Retinal pigment epithelial cell (primary cell): ENCODE measurements around the gene SMAD3.
A peak's percentile ranks its signal among the peaks of the same experiment; 100 is the strongest.

ENCODE experiments used
- DNase-seq: peaks from one replicate; pipeline ENCODE4 v3.0.0-alpha.2; 2010; ENCODE audit warnings: low read depth
- H3K4me3 ChIP-seq: 2 replicates; pipeline ENCODE4 v1.5.1; 2011; ENCODE audit warnings: mild to moderate bottlenecking, low read length, control low read depth, moderate library complexity
- CTCF ChIP-seq: conservative IDR thresholded peaks from 2 replicates; pipeline ENCODE4 v1.5.1; 2011; ENCODE audit warnings: low read depth, low read length, control low read depth, inconsistent platforms

SMAD3 gene

GRCh38 chr15:67105065-67105951, 39.9 kb downstream of the SMAD3 start:
- H3K4me3 ChIP-seq = no peak overlapping the region
- peak; percentile 24 for TF ChIP-seq CTCF
- peak; percentile 93 for DNase-seq

GRCh38 chr15:67105991-67106763, 40.8 kb downstream of the SMAD3 start:
- no peak for DNase-seq
- TF ChIP-seq CTCF = no peak
- H3K4me3 ChIP-seq = no peak overlapping the region

- TF ChIP-seq CTCF = no peak
These were observed 41.3 kb downstream of the SMAD3 start for GRCh38 chr15:67106764-67107013.

GRCh38 chr15:67107014-67107812, 41.8 kb downstream of the SMAD3 start:
- no peak overlapping the region for H3K4me3 ChIP-seq
- DNase-seq = peak; percentile 99
- TF ChIP-seq CTCF = no peak

More at GRCh38 chr15:67106764-67107013, 41.3 kb downstream of the SMAD3 start:
- DNase-seq = no peak
- H3K4me3 ChIP-seq = no peak overlapping the region

GRCh38 chr15:67108122-67108961, 42.9 kb downstream of the SMAD3 start:
- H3K4me3 ChIP-seq = no peak overlapping the region
- DNase-seq = no peak
- no peak for TF ChIP-seq CTCF
